HG02840 (cell line): Measurements from ENCODE around the gene ALX3.
"Not testable (repeated sequence)": the region's sequence is repeated elsewhere in the genome, so short reads cannot be mapped to it uniquely, and the experiment has no call there.

Experiments
- ATAC-seq: cut with Tn5 transposase; IDR thresholded peaks from one replicate; pipeline ENCODE4 v1.9.1; 2021; ENCODE audit warnings: mild to moderate bottlenecking, moderate library complexity, moderate number of reproducible peaks; ENCODE audit not compliant: unreplicated experiment, low FRiP score

The ALX3 gene

DNA sequence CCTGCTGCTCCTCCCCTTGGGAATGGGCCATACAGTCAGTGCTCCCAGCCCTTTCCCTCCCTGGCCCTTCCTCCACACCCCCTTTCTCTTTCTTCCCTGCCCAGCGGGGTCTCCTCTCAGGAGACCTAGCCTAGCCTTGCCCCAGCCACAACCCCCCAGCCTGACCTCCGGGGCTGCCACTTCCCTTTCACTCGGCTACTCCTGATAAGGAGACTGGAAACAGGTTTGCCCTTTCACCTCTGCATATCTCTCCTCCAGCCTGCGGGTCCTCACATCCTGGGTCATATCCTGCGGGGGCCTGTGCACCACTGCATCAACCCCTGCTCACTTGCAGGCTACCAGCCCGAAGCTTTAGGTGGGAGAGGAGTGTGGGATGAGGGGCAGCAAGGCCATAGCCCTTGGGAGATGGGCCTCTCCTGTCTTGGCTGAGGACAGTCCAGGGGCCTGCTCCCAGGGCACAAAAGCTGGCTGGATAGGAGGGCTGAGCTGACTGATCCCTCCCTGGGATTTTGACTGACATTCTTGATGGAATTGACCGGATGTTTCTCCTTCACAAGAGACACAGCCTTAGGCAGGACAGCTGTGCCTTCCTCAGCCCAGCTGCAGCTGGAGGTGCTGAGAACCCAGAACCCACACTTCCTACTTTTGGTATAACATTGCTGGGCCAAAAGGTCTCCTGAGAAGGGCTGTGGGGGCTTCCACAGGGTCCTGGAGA is 19.2 kb upstream of the ALX3 start:
- ATAC-seq: no peak

DNA sequence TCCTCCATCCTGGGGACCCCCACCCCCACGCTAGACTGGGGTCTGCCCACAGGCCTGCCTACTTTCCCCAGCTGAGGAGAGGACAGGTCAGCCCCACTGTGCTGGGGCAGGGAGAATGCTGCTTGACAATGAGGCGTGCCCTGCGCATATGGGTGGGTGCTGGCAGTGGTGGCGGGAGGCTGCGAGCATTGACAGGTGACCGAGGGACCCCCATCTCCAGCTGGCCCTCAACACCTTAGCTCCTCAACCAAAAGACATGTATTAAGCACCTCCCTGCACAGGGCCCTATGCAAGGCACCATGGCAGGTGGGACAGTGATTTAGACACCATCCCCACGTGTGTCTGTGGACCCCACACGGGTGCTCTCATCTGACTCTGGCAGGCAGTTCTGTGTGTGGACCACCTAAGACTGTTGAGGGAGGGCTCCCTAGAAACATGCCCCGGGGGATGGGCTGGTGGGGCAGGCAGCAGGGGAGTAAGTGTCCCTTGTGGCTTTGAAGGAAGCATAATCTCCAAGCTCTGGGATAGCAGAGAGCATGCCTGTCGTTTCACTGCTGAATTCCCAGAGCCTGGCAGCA is 18.4 kb upstream of the ALX3 start:
- ATAC-seq: no peak

DNA sequence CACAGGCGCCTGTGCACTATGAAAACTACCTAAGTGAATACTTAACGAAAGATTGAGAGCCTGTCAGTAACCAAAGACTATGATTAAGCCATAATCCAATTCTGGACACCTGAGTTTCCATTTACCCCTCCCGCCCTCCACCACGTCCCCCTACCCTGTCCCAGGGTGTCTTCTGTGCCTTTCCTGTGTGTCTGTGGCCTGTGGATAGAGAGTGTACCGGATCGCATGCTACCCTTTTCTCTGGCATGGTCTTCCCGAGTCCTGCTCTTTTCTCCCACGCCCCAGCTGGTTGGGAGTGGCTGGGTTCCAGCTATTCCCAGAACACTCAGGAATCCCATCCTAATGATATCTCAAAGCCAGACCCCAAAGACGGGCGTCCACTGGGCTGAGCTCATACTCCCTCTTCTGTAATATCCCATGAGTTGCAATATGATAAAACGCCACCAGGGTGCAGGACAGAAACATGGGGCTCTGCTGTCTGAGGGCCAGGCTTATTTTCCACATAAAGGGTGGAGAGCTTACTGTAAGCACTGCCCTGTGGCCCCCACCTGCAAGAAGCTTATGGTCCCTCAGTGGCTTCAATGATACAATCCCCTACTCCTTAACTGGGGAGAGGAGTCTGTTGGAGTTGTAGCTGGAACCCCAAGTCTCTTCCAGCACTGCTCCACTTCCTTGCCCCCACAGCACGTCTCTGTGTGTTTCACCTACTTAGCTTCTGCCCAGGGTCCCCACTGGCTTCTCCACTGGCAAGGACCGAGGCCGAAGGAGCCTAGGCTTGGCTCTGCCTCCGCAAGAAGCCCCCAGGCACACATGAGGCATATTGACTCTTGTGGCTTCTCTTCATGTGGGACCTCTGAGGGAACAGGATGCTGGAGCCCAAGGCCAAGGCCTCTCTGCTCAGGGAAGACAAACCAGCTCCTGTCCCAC is 17.6 kb upstream of the ALX3 start:
- no peak for ATAC-seq

DNA sequence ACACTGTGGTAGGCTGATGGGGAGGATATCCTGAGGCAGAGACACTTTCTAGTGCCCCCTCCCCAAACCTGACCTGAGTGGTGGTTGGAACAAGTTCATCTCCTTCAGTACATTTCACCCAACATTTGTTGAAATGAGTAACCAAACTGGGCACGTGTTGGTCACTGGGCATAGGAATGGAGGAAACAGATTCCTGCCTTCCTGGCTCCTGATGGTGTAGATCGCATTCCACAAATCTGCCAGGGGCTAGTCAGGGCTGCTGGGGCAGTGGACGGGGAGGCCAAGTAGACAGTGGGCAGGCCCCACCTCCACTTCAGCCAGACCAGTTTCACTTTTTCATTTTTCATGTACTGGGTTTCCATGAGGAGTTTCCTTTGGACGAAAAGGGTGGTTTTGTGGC is 16.5 kb upstream of the ALX3 start:
- ATAC-seq: no peak

DNA sequence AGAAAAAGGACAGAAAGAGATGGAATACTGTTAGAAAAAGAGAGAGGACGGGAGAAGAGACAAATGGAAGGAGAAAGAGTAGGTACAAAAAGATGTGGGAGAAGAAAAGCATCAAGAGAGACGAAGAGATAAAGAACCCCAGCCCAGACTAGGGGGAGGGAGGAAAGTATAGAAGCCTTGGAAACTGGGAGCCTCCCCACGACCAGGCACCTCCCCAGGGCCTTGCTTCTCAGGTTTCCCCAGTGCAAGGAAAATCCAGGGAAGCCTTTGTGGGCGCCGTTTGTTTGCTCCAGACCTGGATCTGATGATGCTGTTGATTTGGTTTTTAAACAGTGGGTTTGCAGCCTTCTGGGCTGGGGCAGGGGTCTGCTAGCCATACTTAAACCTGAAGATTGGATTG is 15.2 kb upstream of the ALX3 start:
- no peak for ATAC-seq

DNA sequence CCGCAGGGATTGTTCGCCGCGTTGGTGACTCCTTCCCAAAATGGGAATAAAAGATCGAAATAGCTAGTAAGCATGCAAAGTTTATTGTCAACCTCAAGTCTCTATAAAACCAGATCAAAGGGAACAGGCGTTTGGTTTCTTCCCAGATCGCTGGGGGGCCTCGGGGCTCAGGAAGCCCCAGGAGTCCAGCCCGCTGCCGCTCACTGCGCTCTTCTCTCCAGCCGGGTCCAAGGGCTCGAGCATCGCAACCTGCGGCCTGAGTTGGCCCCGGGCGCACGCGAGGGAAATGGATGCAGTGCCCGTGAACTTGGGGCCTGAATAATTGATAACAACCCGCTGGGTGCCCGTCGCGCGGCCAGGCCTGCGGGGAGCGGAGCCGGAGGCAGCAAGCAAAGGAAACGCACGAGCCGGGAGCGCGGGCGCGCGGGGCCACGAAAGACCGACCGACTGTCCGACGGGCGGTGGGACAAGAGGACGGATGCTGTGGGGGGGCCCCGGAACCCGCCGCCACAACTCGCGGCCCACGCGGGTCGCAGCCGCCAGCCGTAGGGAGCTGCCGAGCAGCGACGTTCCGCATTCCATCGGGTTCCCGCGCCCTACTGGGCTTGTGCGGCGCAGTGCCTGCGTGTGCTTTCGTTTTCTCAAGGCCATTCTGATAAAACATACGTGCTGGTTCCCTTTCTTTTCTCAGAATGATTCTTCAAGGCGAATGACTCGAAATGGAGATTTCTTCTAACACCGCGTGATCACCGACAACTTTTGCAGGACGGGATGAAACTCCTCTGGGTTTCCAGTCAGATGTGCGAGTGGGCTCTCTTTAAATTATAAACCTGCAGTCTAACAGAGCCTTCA is 14.0 kb upstream of the ALX3 start:
- no peak for ATAC-seq

DNA sequence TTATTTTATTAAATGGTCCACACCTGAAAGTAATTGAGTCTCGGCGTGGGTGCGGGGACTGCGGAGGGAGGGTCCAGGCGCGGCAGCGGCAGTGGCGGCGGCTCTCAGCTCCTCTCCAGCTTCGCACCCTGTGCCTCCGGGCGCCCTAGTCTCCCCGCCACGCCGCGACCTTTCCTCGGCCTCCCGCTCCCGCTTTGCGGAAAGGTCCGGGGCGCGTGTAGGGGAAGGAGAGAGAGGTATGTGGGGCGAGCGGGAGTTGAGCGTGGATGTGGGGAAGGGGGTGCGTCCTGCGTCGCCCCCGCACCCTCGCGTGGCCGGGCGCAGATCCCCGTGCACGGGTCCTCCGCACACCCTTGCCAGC is 13.4 kb upstream of the ALX3 start:
- ATAC-seq: no peak

DNA sequence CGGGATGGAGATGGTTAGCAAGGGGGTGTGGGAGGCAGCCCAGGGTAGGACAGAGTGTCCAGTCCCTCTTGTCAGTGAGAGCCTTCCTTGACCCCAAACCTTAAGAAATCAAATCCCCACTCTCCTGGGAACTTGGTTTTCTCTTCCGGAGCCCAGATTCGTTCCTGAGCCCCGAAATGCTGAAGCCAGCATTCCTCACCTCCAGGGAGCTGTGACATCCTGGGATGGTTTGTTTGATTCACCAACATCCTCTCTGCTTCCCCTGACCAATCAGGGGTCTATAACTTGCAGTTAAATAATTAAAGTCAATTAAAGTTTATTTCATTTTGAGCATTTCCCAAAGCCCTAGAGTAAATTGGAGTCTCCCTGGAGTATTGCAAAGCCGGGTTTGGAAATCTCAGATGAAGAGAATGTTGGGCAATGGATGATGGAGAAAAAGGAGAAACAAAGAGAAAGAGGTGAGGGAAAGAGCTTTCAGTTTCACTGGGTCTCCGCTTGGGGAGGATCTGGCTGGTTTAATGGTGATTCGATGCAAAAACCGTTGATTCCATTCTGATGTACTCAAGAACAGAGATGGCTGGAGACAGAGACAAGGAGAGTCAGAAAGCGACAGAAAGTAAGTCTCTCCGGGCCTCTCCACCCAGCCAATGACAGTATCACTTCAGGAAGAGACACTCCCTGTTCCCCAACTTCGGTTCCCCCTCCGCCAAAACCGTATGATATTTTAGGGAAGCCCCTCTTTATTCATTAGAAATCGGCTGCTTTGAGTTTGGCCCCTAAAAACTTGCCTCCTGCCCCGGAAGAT is 12.8 kb upstream of the ALX3 start:
- ATAC-seq: no peak

DNA sequence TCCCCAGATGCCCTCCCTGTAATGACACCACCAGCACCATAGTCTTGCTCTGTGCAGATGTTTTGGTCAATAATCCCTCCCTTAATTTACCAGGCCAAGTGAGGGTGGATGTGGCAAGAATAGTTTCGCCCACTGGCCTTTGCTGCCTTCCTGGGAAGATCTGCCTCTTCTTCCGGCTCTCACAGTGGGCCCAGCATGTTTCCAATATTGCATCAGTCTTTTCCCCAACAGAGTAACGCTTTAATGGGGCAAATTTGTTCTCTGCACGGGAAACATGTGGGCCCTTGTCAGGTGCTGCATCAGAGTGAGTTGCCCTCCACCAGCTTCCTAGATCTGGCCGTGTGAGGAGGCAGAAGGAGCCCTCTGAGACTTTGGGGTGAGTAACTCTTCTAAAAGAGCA is 12.0 kb upstream of the ALX3 start:
- ATAC-seq: no peak

DNA sequence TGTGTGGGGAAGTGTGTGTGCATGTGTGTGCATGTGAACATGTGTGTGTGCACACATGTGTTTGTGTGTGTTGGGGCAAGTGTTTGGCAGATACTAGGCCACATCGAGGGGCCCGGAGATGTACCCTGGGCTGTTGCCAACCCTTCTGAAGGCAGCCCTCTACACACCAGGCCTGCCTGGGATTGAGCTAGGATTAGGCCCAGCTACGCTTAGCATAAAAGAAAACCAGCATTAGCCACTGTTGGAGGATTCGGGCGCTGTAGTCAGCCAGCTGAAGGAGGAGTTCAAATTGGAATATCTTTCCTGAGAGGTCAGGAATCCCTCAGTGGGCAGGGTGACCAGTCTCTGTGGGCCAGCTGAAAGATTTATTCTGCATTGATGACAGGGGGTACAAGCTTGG is 10.6 kb upstream of the ALX3 start:
- ATAC-seq: no peak

DNA sequence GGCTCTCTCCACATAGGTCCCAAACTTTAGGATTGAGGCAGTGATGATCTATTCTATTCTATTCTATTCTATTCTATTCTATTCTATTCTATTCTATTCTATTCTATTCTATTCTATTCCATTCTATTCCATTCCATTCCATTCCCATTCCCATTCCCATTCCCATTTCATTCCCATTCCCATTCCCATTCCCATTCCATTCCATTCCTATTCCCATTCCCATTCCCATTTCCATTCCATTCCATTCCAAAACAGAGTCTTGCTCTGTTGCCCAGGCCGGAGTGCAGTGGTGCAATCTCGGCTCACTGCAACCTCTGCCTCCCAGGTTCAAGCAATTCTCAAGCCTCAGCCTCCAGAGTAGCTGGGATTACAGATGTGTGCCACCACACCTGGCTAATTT is 9.5 kb upstream of the ALX3 start:
- not testable (repeated sequence) for ATAC-seq

DNA sequence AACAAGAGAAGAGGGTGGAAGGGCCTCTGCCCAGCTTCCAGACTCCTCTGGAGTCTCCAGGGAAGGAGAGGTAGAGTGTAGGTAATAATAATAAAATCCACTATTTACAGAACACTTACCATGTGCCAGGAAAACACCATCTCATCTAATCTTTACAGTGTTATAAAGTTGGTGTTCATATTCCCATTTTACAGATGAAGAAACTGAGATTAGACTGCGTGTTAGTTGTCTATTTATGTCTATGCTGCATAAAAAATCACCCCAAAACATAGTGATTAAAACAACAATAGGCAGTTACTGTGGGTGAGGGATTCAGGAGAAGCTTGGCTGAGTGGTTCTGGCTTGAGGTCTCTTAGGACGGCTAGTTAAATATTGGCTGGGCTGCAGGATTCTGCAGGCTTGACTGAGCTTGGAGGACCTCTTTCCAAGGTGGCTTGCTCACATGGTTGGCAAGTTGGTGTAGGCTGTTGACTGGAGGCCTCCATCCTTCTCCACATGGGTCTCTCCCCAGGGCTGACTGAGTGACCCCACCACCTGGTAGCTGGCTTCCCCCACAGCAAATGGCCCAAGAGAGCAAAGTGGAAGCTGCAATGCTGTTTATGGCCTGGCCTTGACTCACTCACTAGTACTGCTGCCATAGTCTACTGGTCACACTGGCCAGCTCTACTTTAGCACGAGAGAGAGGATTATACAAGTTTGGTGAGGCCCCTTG is 6.5 kb upstream of the ALX3 start:
- ATAC-seq: no peak

DNA sequence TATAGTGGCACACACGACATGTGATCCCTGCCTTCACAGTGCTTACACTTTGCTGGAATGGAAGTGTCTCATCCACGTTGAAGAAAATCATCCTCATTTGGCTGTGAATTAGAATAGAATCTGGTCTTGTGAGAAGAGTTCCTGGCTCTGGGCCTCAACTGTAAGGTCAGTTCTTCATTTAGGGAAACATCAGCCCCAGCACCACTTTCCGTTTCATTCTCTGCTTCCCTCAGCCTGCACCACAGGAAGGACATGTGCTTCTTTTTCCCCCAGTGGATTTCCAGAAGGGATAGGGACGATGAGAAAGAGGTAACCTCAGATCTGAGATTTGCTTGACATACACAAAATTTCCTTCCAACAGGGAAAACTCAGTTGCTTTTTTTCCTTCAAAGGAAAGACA is 3.7 kb upstream of the ALX3 start:
- no peak for ATAC-seq

DNA sequence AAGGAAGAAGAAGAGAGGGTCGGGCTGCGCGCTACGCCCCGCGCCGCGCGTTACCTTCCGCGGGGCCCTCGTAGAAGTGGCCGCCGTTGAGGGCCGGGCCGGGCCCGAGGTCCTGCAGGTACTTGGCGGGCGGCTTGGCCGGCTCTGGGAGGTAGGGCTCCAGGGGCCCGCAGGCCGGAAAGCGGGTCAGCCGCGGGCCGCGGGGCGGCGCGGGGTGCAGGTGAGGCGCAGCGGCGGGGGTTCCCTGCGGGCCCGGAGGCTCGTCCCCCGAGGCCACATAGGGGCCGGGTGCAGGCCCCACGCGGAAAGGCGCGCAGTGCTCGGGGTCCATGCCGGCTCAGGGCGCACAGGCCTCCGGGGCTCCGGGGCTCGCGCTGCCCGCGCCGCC is 196 bp downstream of the ALX3 start:
- ATAC-seq: no peak

DNA sequence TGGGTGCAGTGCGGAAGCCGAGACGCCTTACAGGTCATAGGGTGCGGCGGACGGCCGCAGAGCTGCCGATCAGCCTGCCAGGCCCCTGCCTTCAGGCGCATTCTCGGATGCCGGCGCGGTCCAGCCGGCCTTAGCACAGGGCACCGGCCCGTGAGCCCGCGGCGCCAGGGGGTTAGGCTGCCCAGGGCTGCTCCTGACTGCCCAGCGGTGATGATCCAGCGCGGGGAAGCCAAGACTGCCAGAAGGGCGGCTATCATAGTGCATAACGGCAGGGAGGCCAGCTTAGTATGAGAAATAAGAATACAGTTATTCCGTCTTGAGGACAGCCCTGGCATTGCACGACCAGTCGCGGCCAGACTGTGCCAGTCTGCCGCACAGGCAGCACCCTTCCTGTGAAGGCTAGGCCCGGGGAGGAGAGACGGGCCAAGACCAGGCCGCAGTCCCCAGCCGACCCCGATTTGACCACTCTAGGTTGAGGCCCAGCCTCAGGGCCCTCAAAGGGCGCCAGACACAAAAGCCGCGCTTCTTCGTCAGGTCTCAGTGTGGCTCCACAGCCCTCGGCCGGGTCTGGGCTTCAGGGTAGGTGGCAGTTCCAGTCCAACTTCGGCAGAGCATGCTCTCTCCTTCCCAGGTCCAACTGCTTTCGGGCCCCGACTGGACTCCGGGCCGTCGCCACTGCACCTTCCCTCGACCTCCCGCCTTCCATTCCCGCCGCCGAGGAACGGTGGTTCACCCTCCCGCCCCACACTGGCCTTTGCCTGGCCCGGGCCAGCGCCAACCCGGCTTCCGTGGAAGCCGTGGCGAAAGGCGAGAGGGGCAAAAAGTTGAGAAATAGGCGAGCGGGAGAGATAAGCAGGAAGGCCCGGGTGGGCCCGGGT is 829 bp downstream of the ALX3 start:
- ATAC-seq: no peak

DNA sequence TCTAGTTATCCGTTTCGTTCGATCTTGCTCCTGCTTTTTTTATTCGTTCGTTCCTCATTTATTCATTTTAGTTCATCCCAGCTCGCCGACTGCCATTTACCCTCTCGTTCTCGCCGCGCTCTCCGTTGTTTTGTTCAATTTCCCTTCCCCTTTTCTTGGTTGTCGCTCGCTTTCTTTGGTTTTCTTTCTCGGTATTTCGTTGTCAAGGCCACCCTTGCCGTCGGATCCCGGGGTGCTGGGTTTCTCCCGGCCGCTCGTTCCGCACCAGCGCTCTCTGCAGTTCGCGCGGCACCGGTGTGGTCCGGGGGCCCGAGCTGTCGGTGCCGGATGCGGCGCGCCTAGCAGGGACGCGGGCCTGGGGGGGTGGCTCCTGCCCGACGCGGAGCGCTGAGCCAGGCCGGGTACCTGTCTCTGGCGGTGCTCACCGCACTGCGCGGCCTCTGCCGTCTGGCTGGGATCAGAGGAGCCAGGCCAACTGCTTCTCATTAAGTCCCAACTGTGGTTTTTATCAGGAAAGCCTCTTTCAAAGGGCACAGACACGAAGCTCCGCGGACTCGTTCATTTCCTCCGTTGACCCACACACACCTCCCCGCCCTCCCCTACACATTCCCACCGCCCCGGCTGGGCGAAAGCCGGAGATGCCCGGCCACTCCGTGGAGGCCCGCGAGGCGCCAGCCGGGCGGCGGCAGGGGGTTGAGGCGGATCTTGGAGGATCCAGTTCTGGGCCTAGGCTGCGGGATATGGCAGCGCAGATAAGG is 1.6 kb downstream of the ALX3 start:
- no peak for ATAC-seq

DNA sequence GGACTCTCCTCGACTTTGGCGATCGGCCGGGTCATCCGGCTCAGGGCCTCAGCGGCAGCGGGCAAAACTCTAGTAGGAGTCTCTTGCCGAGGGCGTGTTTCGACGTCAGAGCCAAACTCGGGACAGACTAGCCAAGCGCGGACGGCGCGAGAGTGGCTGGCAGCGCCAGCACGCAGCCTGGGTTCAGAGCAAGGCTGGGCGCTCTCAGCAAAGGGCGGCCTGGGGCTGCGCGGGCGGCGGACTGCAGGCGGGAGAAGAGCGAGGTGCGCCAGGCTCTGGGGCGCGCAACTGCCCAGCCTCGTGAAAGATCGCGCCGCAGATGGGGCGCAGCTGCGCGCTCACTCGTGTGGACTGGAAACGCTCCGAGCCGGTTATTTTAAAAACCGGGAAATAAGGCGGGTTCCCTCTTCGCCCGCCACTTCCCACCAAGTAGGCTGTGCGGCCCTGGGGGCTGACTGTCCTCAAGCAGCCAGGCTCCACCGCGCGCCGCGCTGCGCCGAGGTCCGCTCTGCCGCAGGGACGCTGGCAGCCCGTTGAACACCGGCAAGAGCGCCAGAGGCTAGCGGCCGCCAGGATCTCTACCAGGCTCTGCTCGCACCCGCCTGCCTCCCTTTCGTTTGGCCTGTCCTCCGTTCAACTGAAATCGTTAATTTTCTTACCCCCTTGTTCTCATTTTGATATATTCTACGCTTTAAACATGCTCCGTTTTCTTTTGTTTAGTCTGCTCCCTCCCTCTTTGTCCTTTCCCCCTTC is 2.4 kb downstream of the ALX3 start:
- no peak for ATAC-seq
